ENCODE data around the gene EXD3. TPM values are rescaled to one million over a fixed set of nuclear protein-coding genes. Genes with fewer than 3 reads are reported as not detected.
"Not testable (repeated sequence)": the region's sequence is repeated elsewhere in the genome, so short reads cannot be mapped to it uniquely, and the experiment has no call there.

EXD3 gene
- total RNA-seq, 2 donors from 2014 or later, result 5.9 to 6.0 TPM

DNA sequence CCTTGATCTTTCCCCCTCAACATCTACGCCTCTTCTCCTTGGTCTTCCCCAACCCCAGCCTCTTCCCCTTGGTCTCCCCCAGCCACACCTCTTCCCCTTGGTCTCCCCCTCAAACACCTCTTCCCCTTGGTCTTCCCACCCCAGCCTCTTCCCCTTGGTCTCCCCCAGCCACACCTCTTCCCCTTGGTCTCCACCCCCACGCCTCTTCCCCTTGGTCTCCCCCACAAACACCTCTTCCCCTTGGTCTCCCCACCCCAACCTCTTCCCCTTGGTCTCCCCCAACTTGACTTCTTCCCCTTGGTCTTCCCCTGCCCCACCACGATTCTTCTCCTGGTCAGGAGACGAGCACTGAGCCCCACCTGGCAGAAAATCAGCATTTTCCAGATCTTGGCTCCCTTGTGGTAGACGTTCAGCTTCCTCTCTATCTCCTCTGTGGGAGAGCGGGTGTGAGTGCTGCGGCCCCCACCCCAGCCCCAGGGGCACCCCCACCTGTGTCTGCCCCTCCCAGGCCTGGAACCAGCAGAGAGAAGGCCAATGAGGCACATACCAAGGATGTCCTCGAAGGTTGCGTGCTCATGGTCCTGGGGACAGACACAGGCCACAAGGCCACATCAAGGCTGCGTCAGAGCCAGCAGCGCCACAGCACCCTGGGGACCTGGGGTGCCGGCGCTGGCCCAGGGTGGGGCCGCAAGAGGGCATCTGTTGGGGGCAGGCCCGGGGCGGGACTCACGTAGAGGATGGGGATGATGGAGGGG, 29.2 kb upstream of the EXD3 start:
- DNase-seq (ENCODE audit: low spot score), result no peak
- Histone ChIP-seq H3K36me3 (peaks cover 10% of the 10 kb centered on the region), H3K4me3 (no peak overlapping the region), H3K27ac (no peak overlapping the region), H3K4me1 (peaks cover 0 to 20% of the 10 kb centered on the region in 2 donors), H3K27me3 (no peaks in the 10 kb centered on the region), H3K9me3 (no peaks in the 10 kb centered on the region)
- TF ChIP-seq, protein P1, sequence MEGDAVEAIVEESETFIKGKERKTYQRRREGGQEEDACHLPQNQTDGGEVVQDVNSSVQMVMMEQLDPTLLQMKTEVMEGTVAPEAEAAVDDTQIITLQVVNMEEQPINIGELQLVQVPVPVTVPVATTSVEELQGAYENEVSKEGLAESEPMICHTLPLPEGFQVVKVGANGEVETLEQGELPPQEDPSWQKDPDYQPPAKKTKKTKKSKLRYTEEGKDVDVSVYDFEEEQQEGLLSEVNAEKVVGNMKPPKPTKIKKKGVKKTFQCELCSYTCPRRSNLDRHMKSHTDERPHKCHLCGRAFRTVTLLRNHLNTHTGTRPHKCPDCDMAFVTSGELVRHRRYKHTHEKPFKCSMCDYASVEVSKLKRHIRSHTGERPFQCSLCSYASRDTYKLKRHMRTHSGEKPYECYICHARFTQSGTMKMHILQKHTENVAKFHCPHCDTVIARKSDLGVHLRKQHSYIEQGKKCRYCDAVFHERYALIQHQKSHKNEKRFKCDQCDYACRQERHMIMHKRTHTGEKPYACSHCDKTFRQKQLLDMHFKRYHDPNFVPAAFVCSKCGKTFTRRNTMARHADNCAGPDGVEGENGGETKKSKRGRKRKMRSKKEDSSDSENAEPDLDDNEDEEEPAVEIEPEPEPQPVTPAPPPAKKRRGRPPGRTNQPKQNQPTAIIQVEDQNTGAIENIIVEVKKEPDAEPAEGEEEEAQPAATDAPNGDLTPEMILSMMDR (IDR thresholded peaks at IDR 0.05), result no peak

DNA sequence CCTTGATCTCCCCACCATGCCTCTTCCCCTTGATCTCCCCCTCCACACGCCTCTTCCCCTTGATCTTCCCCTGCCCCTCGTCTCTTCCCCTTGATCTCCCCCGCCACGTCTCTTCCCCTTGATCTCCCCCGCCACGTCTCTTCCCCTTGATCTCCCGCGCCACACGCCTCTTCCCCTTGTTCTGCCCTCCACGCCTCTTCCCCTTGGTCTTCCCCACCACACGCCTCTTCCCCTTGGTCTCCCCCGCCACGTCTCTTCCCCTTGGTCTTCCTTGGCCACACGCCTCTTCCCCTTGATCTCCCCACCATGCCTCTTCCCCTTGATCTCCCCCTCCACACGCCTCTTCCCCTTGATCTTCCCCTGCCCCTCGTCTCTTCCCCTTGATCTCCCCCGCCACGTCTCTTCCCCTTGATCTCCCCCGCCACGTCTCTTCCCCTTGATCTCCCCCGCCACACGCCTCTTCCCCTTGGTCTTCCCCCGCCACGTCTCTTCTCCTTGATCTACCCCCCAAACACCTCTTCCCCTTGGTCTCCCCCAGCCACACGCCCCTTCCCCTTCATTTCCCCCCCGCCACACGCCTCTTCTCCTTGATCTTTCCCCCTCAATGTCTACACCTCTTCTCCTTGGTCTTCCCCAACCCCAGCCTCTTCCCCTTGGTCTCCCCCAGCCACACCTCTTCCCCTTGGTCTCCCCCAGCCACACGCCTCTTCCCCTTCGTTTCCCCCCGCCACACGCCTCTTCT, 28.5 kb upstream of the EXD3 start:
- not testable (repeated sequence) for H3K27me3 ChIP-seq; H3K4me3 ChIP-seq; H3K27ac ChIP-seq; H3K9me3 ChIP-seq; DNase-seq (ENCODE audit: low spot score)
- H3K4me1 ChIP-seq, result peaks cover 0 to 20% of the 10 kb centered on the region in 2 donors
- H3K36me3 ChIP-seq, result peaks cover 10% of the 10 kb centered on the region

DNA sequence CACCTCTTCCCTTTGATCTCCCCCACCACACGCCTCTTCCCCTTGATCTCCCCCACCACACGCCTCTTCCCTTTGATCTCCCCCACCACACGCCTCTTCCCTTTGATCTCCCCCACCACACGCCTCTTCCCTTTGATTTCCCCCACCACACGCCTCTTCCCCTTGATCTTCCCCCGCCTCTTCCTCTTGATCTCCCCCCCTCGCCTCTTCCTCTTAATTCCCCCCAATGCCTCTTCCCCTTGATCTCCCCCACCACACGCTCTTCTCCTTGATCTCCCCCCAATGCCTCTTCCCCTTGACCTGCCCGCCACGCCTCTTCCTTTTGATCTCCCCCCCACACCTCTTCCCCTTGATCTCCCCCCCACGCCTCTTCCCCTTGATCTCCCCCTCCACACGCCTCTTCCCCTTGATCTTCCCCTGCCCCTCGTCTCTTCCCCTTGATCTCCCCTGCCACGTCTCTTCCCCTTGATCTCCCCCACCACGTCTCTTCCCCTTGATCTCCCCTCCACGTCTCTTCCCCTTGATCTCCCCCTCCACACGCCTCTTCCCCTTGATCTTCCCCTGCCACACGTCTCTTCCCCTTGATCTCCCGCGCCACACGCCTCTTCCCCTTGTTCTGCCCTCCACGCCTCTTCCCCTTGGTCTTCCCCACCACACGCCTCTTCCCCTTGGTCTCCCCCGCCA, 27.7 kb upstream of the EXD3 start:
- not testable (repeated sequence) for H3K4me3 ChIP-seq; DNase-seq (ENCODE audit: low spot score); H3K27ac ChIP-seq; H3K27me3 ChIP-seq; H3K9me3 ChIP-seq
- H3K36me3 ChIP-seq, result peaks cover 10% of the 10 kb centered on the region
- H3K4me1 ChIP-seq, result peaks cover 0 to 20% of the 10 kb centered on the region in 2 donors

DNA sequence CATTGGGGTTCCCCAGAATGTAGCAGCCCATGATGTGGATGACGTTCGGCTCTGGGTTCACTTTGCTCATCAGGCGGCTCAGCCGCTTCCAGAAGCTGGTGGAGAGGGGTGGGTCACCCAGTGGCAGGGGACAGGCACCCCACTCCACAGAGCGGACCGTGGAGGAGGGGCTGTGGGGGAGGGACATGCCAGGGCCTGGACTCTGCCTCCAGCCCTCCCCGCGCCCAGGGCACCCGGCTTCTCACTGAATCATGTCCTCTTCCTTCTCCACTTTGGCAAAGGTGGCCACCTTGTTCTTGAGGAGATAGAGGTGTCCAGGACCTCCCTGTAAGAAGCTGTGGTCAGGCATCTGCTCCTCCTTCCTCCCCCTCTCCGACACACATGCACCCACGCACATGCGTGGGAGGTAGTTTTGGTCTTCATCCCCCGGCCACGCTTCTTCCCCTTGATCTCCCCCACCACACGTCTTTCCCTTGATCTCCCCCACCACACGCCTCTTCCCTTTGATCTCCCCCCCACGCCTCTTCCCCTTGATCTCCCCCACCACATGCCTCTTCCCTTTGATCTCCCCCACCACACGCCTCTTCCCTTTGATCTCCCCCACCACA, 27.1 kb upstream of the EXD3 start:
- Histone ChIP-seq H3K36me3 (peaks cover 10% of the 10 kb centered on the region), H3K4me3 (no peak overlapping the region), H3K27me3 (no peaks in the 10 kb centered on the region), H3K9me3 (no peaks in the 10 kb centered on the region), H3K4me1 (peaks cover 0 to 23% of the 10 kb centered on the region in 2 donors), H3K27ac (no peak overlapping the region)
- DNase-seq (ENCODE audit: low spot score), result no peak
- TF ChIP-seq, protein P1 (IDR thresholded peaks at IDR 0.05), result no peak

DNA sequence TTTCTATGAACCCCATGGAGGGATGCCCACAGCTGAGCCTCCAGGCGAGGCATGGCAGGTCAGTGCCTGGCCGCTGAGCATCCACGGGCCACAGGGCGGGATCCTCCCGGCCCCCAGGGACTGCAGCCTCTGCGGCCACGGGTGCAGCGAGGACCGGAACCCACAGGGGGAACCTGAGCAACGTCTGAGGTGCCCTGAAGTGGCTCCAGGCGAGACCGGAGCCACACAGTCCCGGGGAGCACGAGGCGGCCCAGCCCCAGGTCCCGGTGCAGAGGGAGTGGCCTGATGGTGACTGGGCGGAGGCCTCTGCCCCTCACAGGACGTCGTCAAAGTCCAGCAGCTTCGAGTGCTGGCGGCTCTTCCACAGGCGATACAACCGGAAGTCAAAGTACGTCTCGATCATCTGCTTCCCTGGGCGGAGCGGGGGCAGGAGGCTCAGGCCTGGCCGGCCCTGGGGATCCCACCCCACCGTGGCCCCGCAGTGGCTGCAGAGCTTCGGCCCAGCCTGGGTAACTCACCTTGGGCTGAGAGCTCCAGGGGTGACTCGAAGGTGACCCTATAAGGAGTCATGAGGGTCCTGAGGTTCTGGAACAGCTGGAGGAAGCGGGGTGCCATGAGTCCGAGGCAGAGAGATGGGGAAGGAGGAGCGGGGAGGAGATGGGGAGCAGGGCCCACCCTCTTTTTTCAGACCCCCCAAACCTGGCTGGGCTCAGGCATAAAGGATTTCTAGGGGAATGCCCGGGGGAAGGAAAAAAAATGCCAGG, 26.3 kb upstream of the EXD3 start:
- no peak overlapping the region for H3K4me3 ChIP-seq
- H3K9me3 ChIP-seq, result no peaks in the 10 kb centered on the region
- TF ChIP-seq, protein P1 (IDR thresholded peaks at IDR 0.05), result no peak
- DNase-seq (ENCODE audit: low spot score), result no peak
- no peaks in the 10 kb centered on the region for H3K27me3 ChIP-seq
- no peak overlapping the region for H3K27ac ChIP-seq
- peaks cover 10% of the 10 kb centered on the region for H3K36me3 ChIP-seq
- peaks cover 0 to 18% of the 10 kb centered on the region in 2 donors for H3K4me1 ChIP-seq

DNA sequence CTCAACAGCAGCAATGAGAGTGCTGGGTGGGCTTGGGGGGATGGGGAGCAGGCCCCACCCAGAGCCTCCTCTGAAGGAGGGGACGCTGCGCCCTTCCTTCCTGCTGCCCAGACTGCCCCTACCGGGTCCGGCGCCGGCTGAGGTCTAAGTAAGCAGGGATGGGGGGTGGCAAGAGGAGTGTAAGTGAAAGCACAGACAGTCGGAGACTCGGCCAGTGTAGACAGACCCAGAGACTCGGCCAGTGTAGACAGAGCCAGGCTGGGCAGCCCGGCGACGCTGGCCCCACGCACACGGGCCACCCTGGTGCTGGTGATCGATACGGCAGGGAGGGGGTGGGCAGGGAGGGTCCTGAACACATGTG, 25.6 kb upstream of the EXD3 start:
- Histone ChIP-seq H3K4me3 (no peak overlapping the region), H3K36me3 (peaks cover 10% of the 10 kb centered on the region), H3K27ac (no peak overlapping the region), H3K4me1 (peaks cover 0 to 13% of the 10 kb centered on the region in 2 donors), H3K9me3 (no peaks in the 10 kb centered on the region), H3K27me3 (no peaks in the 10 kb centered on the region)
- TF ChIP-seq, protein P1 (IDR thresholded peaks at IDR 0.05), result no peak
- DNase-seq (ENCODE audit: low spot score), result no peak

Data from right atrium auricular region (tissue), 2 donors.